ENCODE results near the gene EXOC2.

The EXOC2 gene

DNA sequence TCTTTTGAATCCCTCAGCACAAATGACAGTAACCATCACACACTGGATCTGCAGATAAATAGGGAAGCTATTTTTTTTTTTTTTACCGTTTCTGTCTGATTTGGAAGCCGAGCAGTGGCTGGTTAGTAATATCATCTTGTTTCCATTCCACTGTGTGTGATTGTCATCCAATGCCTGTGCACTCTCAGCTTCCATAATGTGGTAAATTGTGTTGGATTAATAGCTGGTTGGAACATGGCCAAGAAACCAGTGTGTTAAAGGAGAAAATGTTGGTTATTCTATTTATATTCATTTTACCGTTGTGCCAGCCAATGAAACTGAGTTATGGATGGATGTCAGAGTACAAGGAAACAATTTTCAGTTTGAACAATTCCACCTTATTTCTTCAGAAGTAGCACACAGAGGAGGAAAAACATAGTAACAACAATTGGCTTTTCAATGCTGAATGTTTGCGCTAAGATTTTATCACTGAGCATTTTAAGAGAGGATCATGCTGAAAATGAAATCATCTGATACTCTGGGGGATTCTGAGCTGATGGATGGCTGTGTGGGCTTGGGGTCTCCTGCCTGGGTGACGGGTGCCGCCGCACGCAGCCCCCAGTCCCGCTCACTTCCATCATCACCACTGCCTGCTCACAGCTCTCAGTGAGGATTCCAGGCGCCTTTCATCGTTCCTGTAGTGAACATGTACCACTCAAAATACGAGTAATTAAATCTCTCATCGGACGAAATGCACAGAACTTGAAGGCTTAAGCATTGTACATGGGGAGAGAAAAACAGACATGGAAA lies 40.7 kb upstream of the EXOC2 start:
- CTCF ChIA-PET, result no interaction called here
- POLR2A ChIA-PET, result no interaction called here
- DNase-seq (ENCODE audit: extremely low spot score), result no peak
- TF ChIP-seq SP1 (IDR thresholded peaks at IDR 0.05) (no peak), ELF4 (IDR thresholded peaks at IDR 0.05) (no peak), TARDBP (IDR thresholded peaks at IDR 0.05) (no peak), FOXK2 (IDR thresholded peaks at IDR 0.05) (no peak), FOXM1 (IDR thresholded peaks at IDR 0.05; ENCODE audit: borderline replicate concordance) (no peak), ARNT (IDR thresholded peaks at IDR 0.05) (no peak), LEF1 (IDR thresholded peaks at IDR 0.05; ENCODE audit: borderline replicate concordance) (no peak), L3MBTL2 (conservative IDR thresholded peaks at IDR 0.05) (no peak), SUZ12 (IDR thresholded peaks at IDR 0.05) (no peak), BHLHE40 (IDR thresholded peaks at IDR 0.05; ENCODE audit: borderline replicate concordance) (no peak), ZNF384 (IDR thresholded peaks at IDR 0.05) (no peak), HDGF (IDR thresholded peaks at IDR 0.05; ENCODE audit: borderline replicate concordance) (no peak), FOXA1 (IDR thresholded peaks at IDR 0.05) (no peak), NFRKB (IDR thresholded peaks at IDR 0.05) (no peak), PKNOX1 (IDR thresholded peaks at IDR 0.05) (no peak), CTBP1 (IDR thresholded peaks at IDR 0.05; ENCODE audit: borderline replicate concordance) (no peak)

DNA sequence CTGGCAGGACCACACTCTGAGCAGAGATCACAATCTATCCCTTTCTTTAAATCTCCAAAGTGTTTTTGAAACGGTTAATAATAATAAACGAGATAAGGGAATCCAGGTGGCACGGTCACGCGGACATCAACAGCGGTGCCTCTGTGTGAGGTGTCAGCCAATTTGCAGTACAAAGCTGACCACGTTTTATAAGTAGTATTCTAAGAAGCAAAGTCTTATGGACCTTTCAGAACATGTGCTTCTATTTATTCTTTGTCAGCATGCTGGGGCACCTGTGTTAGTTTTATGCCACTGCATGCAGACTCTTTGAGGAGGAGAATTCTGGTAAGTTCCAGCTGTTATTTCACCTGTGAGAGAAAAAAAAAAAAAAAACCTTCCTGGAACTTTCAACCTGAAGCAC lies 39.0 kb upstream of the EXOC2 start:
- no peak for DNase-seq (ENCODE audit: extremely low spot score)
- POLR2A ChIA-PET, result no interaction called here
- CTCF ChIA-PET, result no interaction called here
- TF ChIP-seq TARDBP (IDR thresholded peaks at IDR 0.05) (no peak), LEF1 (IDR thresholded peaks at IDR 0.05; ENCODE audit: borderline replicate concordance) (no peak), FOXK2 (IDR thresholded peaks at IDR 0.05) (no peak), SUZ12 (IDR thresholded peaks at IDR 0.05) (no peak), CTBP1 (IDR thresholded peaks at IDR 0.05; ENCODE audit: borderline replicate concordance) (no peak), L3MBTL2 (conservative IDR thresholded peaks at IDR 0.05) (no peak), FOXM1 (IDR thresholded peaks at IDR 0.05; ENCODE audit: borderline replicate concordance) (no peak), ZNF384 (IDR thresholded peaks at IDR 0.05) (no peak), HDGF (IDR thresholded peaks at IDR 0.05; ENCODE audit: borderline replicate concordance) (no peak), PKNOX1 (IDR thresholded peaks at IDR 0.05) (no peak), ELF4 (IDR thresholded peaks at IDR 0.05) (no peak), NFRKB (IDR thresholded peaks at IDR 0.05) (no peak), FOXA1 (IDR thresholded peaks at IDR 0.05) (no peak), SP1 (IDR thresholded peaks at IDR 0.05) (no peak), BHLHE40 (IDR thresholded peaks at IDR 0.05; ENCODE audit: borderline replicate concordance) (no peak), ARNT (IDR thresholded peaks at IDR 0.05) (no peak)

DNA sequence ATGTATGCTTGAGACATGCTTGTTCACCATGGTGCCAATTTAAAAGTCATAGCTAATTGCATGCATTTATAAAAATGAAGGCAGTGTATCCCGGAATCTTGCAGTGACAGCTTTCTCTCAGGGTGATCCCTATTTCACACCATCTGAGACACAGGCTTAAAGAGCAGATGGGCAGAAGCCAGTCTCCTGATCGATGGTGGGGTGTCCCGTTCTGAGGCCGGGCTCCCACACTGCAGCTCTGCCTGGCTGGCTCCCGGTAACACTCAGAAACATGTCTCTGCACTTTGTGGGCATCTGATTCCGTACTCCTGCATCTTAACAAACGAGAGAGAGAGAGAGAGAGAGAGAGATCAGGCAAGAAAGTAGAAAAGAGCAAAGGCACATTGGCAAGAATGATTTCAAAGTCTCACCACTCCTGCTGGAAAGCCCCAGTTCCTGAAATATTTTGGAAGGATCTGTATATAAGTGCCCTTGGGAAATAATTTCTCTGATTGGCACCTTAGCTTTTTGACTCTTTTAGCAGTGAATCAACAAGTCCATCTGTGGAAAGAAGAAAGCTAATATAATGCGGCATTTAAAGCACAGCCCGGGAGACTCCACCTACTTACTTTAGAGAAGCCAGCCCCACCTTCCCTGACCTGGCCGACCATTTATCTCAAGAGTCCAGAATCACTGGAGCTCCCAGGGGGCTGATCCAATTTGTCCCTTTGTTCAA lies 36.8 kb upstream of the EXOC2 start:
- no peak for TF ChIP-seq TARDBP (IDR thresholded peaks at IDR 0.05)
- DNase-seq (ENCODE audit: extremely low spot score), result no peak
- ChIA-PET POLR2A (no interaction called here), CTCF (interaction anchor here (1.8 kb wide), 1 partner anchor 8 kb away, joined by 6 read pairs; no protein-coding TSS in a partner anchor)

GRCh38 chr6:727856-728255 lies 34.9 kb upstream of the EXOC2 start:
- POLR2A ChIA-PET, result no interaction called here
- no peak for DNase-seq (ENCODE audit: extremely low spot score)
- CTCF ChIA-PET, result no interaction called here
- TF ChIP-seq CTBP1 (IDR thresholded peaks at IDR 0.05; ENCODE audit: borderline replicate concordance) (no peak), TARDBP (IDR thresholded peaks at IDR 0.05) (no peak), FOXM1 (IDR thresholded peaks at IDR 0.05; ENCODE audit: borderline replicate concordance) (no peak), L3MBTL2 (conservative IDR thresholded peaks at IDR 0.05) (no peak), SUZ12 (IDR thresholded peaks at IDR 0.05) (no peak), ARNT (IDR thresholded peaks at IDR 0.05) (no peak), LEF1 (IDR thresholded peaks at IDR 0.05; ENCODE audit: borderline replicate concordance) (no peak), NFRKB (IDR thresholded peaks at IDR 0.05) (no peak), FOXA1 (IDR thresholded peaks at IDR 0.05) (no peak), BHLHE40 (IDR thresholded peaks at IDR 0.05; ENCODE audit: borderline replicate concordance) (no peak), SP1 (IDR thresholded peaks at IDR 0.05) (no peak), PKNOX1 (IDR thresholded peaks at IDR 0.05) (no peak), ELF4 (IDR thresholded peaks at IDR 0.05) (no peak), FOXK2 (IDR thresholded peaks at IDR 0.05) (no peak)

GRCh38 chr6:723540-723939 lies 30.6 kb upstream of the EXOC2 start:
- peak; percentile 40 for DNase-seq (ENCODE audit: extremely low spot score)
- no peak for TF ChIP-seq FOXM1 (IDR thresholded peaks at IDR 0.05; ENCODE audit: borderline replicate concordance)
- no peak for TF ChIP-seq SP1 (IDR thresholded peaks at IDR 0.05)
- no peak for TF ChIP-seq ZNF384 (IDR thresholded peaks at IDR 0.05)
- no peak for TF ChIP-seq LEF1 (IDR thresholded peaks at IDR 0.05; ENCODE audit: borderline replicate concordance)
- TF ChIP-seq SUZ12 (IDR thresholded peaks at IDR 0.05), result no peak
- POLR2A ChIA-PET, result no interaction called here
- CTCF ChIA-PET, result no interaction called here

- DNase-seq (ENCODE audit: extremely low spot score), result no peak
- ChIA-PET CTCF (interaction anchor here (0.9 to 1.3 kb wide), 9 partner anchors 8 to 713 kb away, joined by 3 to 6 read pairs (median 3); no protein-coding TSS in a partner anchor), POLR2A (no interaction called here)
- TF ChIP-seq ZNF384 (IDR thresholded peaks at IDR 0.05) (no peak), L3MBTL2 (conservative IDR thresholded peaks at IDR 0.05) (no peak), LEF1 (IDR thresholded peaks at IDR 0.05; ENCODE audit: borderline replicate concordance) (no peak), HDGF (IDR thresholded peaks at IDR 0.05; ENCODE audit: borderline replicate concordance) (no peak), NFRKB (IDR thresholded peaks at IDR 0.05) (no peak), PKNOX1 (IDR thresholded peaks at IDR 0.05) (no peak), SUZ12 (IDR thresholded peaks at IDR 0.05) (no peak), FOXA1 (IDR thresholded peaks at IDR 0.05) (no peak), SP1 (IDR thresholded peaks at IDR 0.05) (no peak), ELF4 (IDR thresholded peaks at IDR 0.05) (no peak), TARDBP (IDR thresholded peaks at IDR 0.05) (no peak), FOXK2 (IDR thresholded peaks at IDR 0.05) (no peak), ARNT (IDR thresholded peaks at IDR 0.05) (no peak), BHLHE40 (IDR thresholded peaks at IDR 0.05; ENCODE audit: borderline replicate concordance) (no peak), FOXM1 (IDR thresholded peaks at IDR 0.05; ENCODE audit: borderline replicate concordance) (no peak), CTBP1 (IDR thresholded peaks at IDR 0.05; ENCODE audit: borderline replicate concordance) (no peak)
Measured at GRCh38 chr6:722608-723007, 29.7 kb upstream of the EXOC2 start.
